K562 (cell line): ENCODE data around the gene UBN1. TPM values are rescaled to one million over a fixed set of nuclear protein-coding genes. Genes with fewer than 3 reads are reported as not detected.

Experiments
- ATAC-seq: fragments of 200-7000 bp; cut with Tn5 transposase; 3 replicates; pipeline ENCODE4 v1.9.1; 2020; ENCODE audit warnings: moderate library complexity
- BruUV-seq: library from RNA; stranded (reverse); fragments of 400-500 nt; replicated peaks from 2 replicates; lab custom pipeline; 2021; lab: Mats Ljungman, UMichigan
- CTCF ChIA-PET: fragments of 300-600 bp; formaldehyde crosslinking; extraction: SDS; loops from one replicate; lab custom pipeline; 2021; ENCODE audit warnings: low intra/inter-chr PET ratio; lab: Yijun Ruan, JAX
- POLR2A ChIA-PET: fragments of 300-600, 350-650 bp; sonication (Branson Sonifier 250); formaldehyde crosslinking; extraction: SDS; loops from one replicate; lab custom pipeline; 2021; ENCODE audit warnings: antibody characterized with exemption, inconsistent platforms; lab: Yijun Ruan, JAX
- DNase-seq, 4 experiments: peaks; one replicate each; pipeline versions ENCODE4 v3.0.0 to v3.0.0-alpha.2; 2011 to 2018; ENCODE audit warnings: low spot score in 3 of 4, mixed read lengths in 3 of 4; ENCODE audit errors: extremely low read depth in 1 of 4
- FAIRE-seq: peaks from 2 replicates; lab custom pipeline; 2011; peaks lifted over from hg19 to GRCh38; lab: Jason Lieb, UNC
- H2AFZ ChIP-seq: 2 replicates; pipeline ENCODE4 v1.6.0; 2011; ENCODE audit warnings: low read depth, low read length, control low read depth, inconsistent platforms
- H3K27ac ChIP-seq: fragments of 200-600 bp; 3 replicates; pipeline ENCODE4 v1.8.0; 2011; ENCODE audit warnings: low read depth, mild to moderate bottlenecking, control low read depth, inconsistent platforms, low read length, moderate library complexity, mixed read lengths; ENCODE audit errors: extremely low read depth
- H3K27me3 ChIP-seq, 2 experiments: fragments of 300-600 bp in 1 of 2; 2 replicates in 1 of 2; 3 replicates in 1 of 2; pipeline versions ENCODE4 v1.6.0 to v1.8.0; 2011; ENCODE audit warnings: inconsistent platforms in 2 of 2, low read length in 2 of 2, mild to moderate bottlenecking in 1 of 2, mixed read lengths in 1 of 2, moderate library complexity in 1 of 2; ENCODE audit not compliant: control insufficient read depth in 2 of 2, insufficient read depth in 2 of 2
- H3K36me3 ChIP-seq: fragments of 300-600 bp; 3 replicates; pipeline ENCODE4 v1.8.0; 2011; ENCODE audit warnings: mild to moderate bottlenecking, low read length, inconsistent platforms; ENCODE audit not compliant: control insufficient read depth, insufficient read depth
- H3K4me1 ChIP-seq, 2 experiments: fragments of 200-600 bp in 1 of 2; replicated peaks in 1 of 2; 2 replicates in 1 of 2; 3 replicates in 1 of 2; pipeline versions ENCODE4 v1.5.1 to v1.8.0; 2011; ENCODE audit warnings: inconsistent platforms in 2 of 2, low read length in 2 of 2, mild to moderate bottlenecking in 1 of 2, mixed read lengths in 1 of 2, moderate library complexity in 1 of 2; ENCODE audit not compliant: control insufficient read depth in 2 of 2, insufficient read depth in 2 of 2
- H3K4me2 ChIP-seq: 2 replicates; pipeline ENCODE4 v1.6.1; 2011; ENCODE audit warnings: low read length, control low read depth, inconsistent platforms, mixed read lengths; ENCODE audit not compliant: insufficient read depth
- H3K4me3 ChIP-seq: fragments of 200-600 bp; sonication (generic), shearing (Covaris generic); 2 replicates; pipeline ENCODE4 v1.5.1; 2016; ENCODE audit warnings: control low read depth, inconsistent platforms
- H3K79me2 ChIP-seq: fragments of 200-600 bp; 3 replicates; pipeline ENCODE4 v1.8.0; 2011; ENCODE audit warnings: low read length, inconsistent platforms; ENCODE audit not compliant: control insufficient read depth, insufficient read depth
- H3K9ac ChIP-seq, 2 experiments: 2 replicates each; pipeline versions ENCODE4 v1.6.0 to v1.6.1; 2011; ENCODE audit warnings: low read depth in 2 of 2, low read length in 2 of 2, control low read depth in 1 of 2, inconsistent platforms in 1 of 2, mild to moderate bottlenecking in 1 of 2, mixed read lengths in 1 of 2; ENCODE audit not compliant: insufficient read depth in 1 of 2
- H3K9me1 ChIP-seq: one replicate; pipeline ENCODE4 v1.6.0; 2011; ENCODE audit warnings: inconsistent platforms, mild to moderate bottlenecking, low read length, moderate library complexity; ENCODE audit not compliant: control insufficient read depth, insufficient read depth
- H3K9me3 ChIP-seq: replicated peaks from 2 replicates; pipeline ENCODE4 v1.5.1; 2011; ENCODE audit warnings: low read depth, low read length, inconsistent platforms; ENCODE audit not compliant: control insufficient read depth, insufficient read depth
- H4K20me1 ChIP-seq: replicated peaks from 2 replicates; pipeline ENCODE4 v1.6.1; 2011; ENCODE audit warnings: low read length, inconsistent platforms, mixed read lengths; ENCODE audit not compliant: control insufficient read depth, insufficient read depth
- HNRNPLL ChIP-seq: fragments of 200-400 bp; formaldehyde crosslinking; IDR thresholded peaks from 2 replicates; pipeline ENCODE4 v1.6.1; 2017; ENCODE audit warnings: low read length, low read depth, mild to moderate bottlenecking; ENCODE audit not compliant: poor library complexity, severe bottlenecking
- RBM14 ChIP-seq: fragments of 200-400 bp; formaldehyde crosslinking; IDR thresholded peaks from 2 replicates; pipeline ENCODE4 v1.6.1; 2018; ENCODE audit warnings: low read depth, mild to moderate bottlenecking, low read length, moderate library complexity, borderline replicate concordance; ENCODE audit not compliant: insufficient read depth
- SPI1 ChIP-seq: IDR thresholded peaks from 2 replicates; pipeline ENCODE4 v1.6.1; 2011; ENCODE audit warnings: low read depth, low read length, control low read depth, borderline replicate concordance
- WGBS: fragments of 100-300 bp; shearing (Covaris generic); methylation state at CpG from one replicate; pipeline ENCODE4 v1.1.6; 2016; ENCODE audit warnings: low coverage, mixed read lengths; ENCODE audit not compliant: insufficient coverage; ENCODE audit errors: missing lambda C conversion rate; 5-methylcytosine and 5-hydroxymethylcytosine counted together
- in situ Hi-C: fragments of 300-500 bp; cut with MboI; formaldehyde crosslinking; loops from 4 replicates; pipeline ENCODE4 v1.15.0; 2018; ENCODE audit warnings: inconsistent platforms, mixed read lengths
- intact Hi-C: fragments of 100-400 bp; cut with micrococcal nuclease; formaldehyde crosslinking; loops from 2 replicates; pipeline ENCODE4 v1.14.2; 2022
- polyA plus RNA-seq, 8 experiments: library from polyadenylated mRNA; depleted of rRNA in 4 of 8; stranded (reverse) in 5 of 8; unstranded in 3 of 8; fragments of >200 nt; fragmentation: Nextera tagmentation in 2 of 8; fragmentation: Illumina TruSeq in 1 of 8; extraction: Ambion mirVana in 2 of 8; extraction: Trizol in 1 of 8; gene quantifications; 2 replicates each; pipeline versions ENCODE4 v1.2.1 to v1.2.3, GENCODE V29; 2011 to 2014; ENCODE audit warnings: inconsistent platforms in 1 of 8, missing spikeins in 1 of 8
- total RNA-seq, 7 experiments: library from RNA; depleted of rRNA in 6 of 7; stranded (reverse); fragments of >200 nt in 6 of 7; fragmentation: Illumina TruSeq in 2 of 7; extraction: Trizol in 2 of 7; gene quantifications; 2 replicates each; pipeline versions ENCODE4 v1.2.1 to v1.2.3, GENCODE V29; 2011 to 2021; ENCODE audit warnings: low replicate concordance in 1 of 7
- TF ChIP-seq, protein P1 (sequence below): fragments of 250-450 bp; sonication (Bioruptor Pico); IDR thresholded peaks from 2 replicates; pipeline ENCODE4 v1.8.0; 2022; ENCODE audit warnings: inconsistent platforms

Gene UBN1
- total and polyA plus RNA-seq, 9 of the 15 experiments (the other 6 are each of a cell fraction or from before 2014, with no cell fraction given) = 1.5 to 45.7 (median 20.6) TPM

DNA sequence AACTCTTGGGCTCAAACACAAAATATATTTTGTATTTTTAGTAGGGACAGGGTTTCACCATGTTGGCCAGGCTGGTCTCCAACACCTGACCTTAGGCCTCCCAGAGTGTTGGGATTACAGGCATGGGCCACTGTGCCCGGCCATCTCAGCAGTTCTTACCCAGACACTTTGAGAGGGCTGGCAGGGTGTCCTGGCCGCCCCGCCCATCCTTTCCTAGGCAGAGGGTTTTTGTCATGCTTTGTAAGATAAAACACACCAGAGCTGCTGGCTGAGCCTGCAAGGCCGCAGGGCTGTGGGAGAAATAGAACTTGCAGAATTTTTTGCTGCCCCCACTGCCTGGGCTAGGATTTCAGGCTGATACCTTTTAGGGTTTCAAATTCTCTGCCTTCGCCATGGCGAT lies 80.9 kb downstream of the UBN1 start:
- Histone ChIP-seq H3K9me1 (no peaks in the 10 kb centered on the region), H2AFZ (no peak overlapping the region), H3K9me3 (no peaks in the 10 kb centered on the region; the same call in 1 of the 2 replicates), H3K4me3 (no peak overlapping the region), H3K27ac (no peak overlapping the region), H3K27me3 (peaks cover 42 to 61% of the 10 kb centered on the region in 2 experiments), H4K20me1 (peaks cover 9% of the 10 kb centered on the region; the same call in 1 of the 2 replicates), H3K36me3 (no peaks in the 10 kb centered on the region), H3K79me2 (no peaks in the 10 kb centered on the region), H3K9ac (no peak overlapping the region), H3K4me1 (peaks cover 0 to 5% of the 10 kb centered on the region in 2 experiments; a peak in 2 of 5 replicates), H3K4me2 (no peak overlapping the region)
- BruUV-seq = no TSS peak
- ChIA-PET CTCF (no interaction called here), POLR2A (no interaction called here)
- in situ Hi-C loops (no loop called here), intact Hi-C loops (no loop called here)
- DNase-seq (no peak), ATAC-seq (no peak), FAIRE-seq (no peak)
- WGBS = 2% methylated on average over 6 of the region's 6 CpGs
- TF ChIP-seq SPI1 (no peak), RBM14 (no peak), HNRNPLL (no peak)
- TF ChIP-seq, protein P1, sequence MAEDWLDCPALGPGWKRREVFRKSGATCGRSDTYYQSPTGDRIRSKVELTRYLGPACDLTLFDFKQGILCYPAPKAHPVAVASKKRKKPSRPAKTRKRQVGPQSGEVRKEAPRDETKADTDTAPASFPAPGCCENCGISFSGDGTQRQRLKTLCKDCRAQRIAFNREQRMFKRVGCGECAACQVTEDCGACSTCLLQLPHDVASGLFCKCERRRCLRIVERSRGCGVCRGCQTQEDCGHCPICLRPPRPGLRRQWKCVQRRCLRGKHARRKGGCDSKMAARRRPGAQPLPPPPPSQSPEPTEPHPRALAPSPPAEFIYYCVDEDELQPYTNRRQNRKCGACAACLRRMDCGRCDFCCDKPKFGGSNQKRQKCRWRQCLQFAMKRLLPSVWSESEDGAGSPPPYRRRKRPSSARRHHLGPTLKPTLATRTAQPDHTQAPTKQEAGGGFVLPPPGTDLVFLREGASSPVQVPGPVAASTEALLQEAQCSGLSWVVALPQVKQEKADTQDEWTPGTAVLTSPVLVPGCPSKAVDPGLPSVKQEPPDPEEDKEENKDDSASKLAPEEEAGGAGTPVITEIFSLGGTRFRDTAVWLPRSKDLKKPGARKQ = no peak
